ENCODE results near the gene CXCR5. TPM values are rescaled to one million over a fixed set of nuclear protein-coding genes. Genes with fewer than 3 reads are reported as not detected.

CXCR5 gene
- total and polyA plus RNA-seq, 7 donors: 0.14 to 0.25 (median 0.19) TPM; not detected in 3

- TF ChIP-seq, protein P1, sequence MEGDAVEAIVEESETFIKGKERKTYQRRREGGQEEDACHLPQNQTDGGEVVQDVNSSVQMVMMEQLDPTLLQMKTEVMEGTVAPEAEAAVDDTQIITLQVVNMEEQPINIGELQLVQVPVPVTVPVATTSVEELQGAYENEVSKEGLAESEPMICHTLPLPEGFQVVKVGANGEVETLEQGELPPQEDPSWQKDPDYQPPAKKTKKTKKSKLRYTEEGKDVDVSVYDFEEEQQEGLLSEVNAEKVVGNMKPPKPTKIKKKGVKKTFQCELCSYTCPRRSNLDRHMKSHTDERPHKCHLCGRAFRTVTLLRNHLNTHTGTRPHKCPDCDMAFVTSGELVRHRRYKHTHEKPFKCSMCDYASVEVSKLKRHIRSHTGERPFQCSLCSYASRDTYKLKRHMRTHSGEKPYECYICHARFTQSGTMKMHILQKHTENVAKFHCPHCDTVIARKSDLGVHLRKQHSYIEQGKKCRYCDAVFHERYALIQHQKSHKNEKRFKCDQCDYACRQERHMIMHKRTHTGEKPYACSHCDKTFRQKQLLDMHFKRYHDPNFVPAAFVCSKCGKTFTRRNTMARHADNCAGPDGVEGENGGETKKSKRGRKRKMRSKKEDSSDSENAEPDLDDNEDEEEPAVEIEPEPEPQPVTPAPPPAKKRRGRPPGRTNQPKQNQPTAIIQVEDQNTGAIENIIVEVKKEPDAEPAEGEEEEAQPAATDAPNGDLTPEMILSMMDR (IDR thresholded peaks at IDR 0.05): no peak
- no peaks in the 10 kb centered on the region for H3K9me3 ChIP-seq
- intact Hi-C loops (cut with DNase I): no loop called here
- no peak overlapping the region for H3K27ac ChIP-seq
- H3K27me3 ChIP-seq (ENCODE audit: insufficient read depth in 3 of 3, low read length in 2 of 3): peaks cover 0 to 2% (median 0%) of the 10 kb centered on the region in 3 donors
- ATAC-seq (no peak), DNase-seq (no peak)
- WGBS, 3 donors: 74 to 77% (median 77%) methylated on average over 12 of the region's 12 CpGs
- peaks cover 30% of the 10 kb centered on the region for H3K4me1 ChIP-seq
- H3K4me3 ChIP-seq: no peak overlapping the region
- no peaks in the 10 kb centered on the region for H3K36me3 ChIP-seq (ENCODE audit: insufficient read depth in 1 of 2, low read depth in 1 of 2)
Observed at GRCh38 chr11:118885831-118886565, 2.3 kb downstream of the CXCR5 start.

DNA sequence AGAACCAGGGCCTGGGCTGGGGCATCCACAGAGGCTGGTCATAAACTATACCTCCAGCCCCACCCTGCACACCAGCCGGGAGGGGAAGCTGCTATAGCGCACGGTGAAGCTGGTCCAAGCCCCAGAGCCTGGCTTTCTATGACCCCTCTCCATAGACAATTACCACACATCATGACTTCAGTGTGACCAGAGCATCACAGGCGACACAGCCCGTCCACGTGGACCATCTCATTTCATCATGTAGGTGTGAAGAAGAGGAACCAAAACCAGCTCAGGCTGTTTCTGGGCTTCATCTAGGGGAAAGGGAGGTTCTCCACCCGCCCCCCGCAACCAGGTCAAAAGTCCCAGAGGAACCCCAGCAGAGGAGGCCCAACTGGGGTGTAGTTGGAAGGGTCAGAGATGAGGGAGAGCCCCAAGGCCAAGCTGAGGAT is 3.0 kb downstream of the CXCR5 start:
- 86 to 93% (median 90%) methylated on average over 8 of the region's 8 CpGs for WGBS, 3 donors
- Histone ChIP-seq H3K36me3 (ENCODE audit: insufficient read depth in 1 of 2, low read depth in 1 of 2) (no peaks in the 10 kb centered on the region), H3K27ac (no peak overlapping the region), H3K9me3 (no peaks in the 10 kb centered on the region), H3K4me3 (no peak overlapping the region), H3K27me3 (ENCODE audit: insufficient read depth in 3 of 3, low read length in 2 of 3) (peaks cover 0 to under 1% (median 0%) of the 10 kb centered on the region in 3 donors), H3K4me1 (peaks cover 30% of the 10 kb centered on the region)
- ATAC-seq (no peak), DNase-seq (peak in 1 of 2 donors; percentile 26)
- intact Hi-C loops (cut with DNase I): no loop called here
- TF ChIP-seq, protein P1 (IDR thresholded peaks at IDR 0.05): no peak

- Histone ChIP-seq H3K9me3 (no peaks in the 10 kb centered on the region), H3K4me3 (no peak overlapping the region), H3K27me3 (ENCODE audit: insufficient read depth in 3 of 3, low read length in 2 of 3) (no peaks in the 10 kb centered on the region), H3K27ac (peak overlapping the region; percentile 55), H3K4me1 (peaks cover 30% of the 10 kb centered on the region), H3K36me3 (ENCODE audit: insufficient read depth in 1 of 2, low read depth in 1 of 2) (no peaks in the 10 kb centered on the region)
- ATAC-seq: peak in 1 of 4 donors; percentile 0
- no peak for DNase-seq
- TF ChIP-seq, protein P1 (IDR thresholded peaks at IDR 0.05): no peak
- 71 to 82% (median 75%) methylated on average over 5 of the region's 5 CpGs for WGBS, 3 donors
- intact Hi-C loops (cut with DNase I): no loop called here
Observed at GRCh38 chr11:118887206-118887605, 3.5 kb downstream of the CXCR5 start.

DNA sequence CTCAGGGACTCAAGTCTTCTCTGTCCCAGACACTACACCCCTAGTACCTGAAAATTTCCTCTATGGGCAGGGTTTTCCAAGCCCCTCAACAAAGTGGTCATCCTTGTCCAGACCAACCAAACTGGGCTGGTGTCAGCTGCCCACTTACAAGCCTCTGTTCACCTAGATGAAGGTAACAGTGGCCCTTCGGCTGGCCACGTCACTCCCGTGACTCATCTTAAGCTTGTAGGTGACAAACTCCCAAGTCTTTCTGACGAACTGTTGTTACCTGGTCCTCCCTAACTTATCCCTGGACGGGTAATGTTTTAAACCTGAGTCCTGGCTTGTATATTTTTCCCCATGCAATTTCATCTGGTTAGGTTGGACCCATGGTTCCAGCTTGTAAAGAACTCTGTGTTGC is 4.7 kb downstream of the CXCR5 start:
- Histone ChIP-seq H3K36me3 (ENCODE audit: insufficient read depth in 1 of 2, low read depth in 1 of 2) (no peaks in the 10 kb centered on the region), H3K9me3 (no peaks in the 10 kb centered on the region), H3K4me3 (peak overlapping the region; percentile 22), H3K27ac (peak overlapping the region; percentile 55), H3K27me3 (ENCODE audit: insufficient read depth in 3 of 3, low read length in 2 of 3) (no peaks in the 10 kb centered on the region), H3K4me1 (peaks cover 30% of the 10 kb centered on the region)
- WGBS, 3 donors: 92 to 98% (median 93%) methylated on average over 5 of the region's 5 CpGs
- intact Hi-C loops (cut with DNase I): no loop called here
- DNase-seq (no peak), ATAC-seq (no peak)
- TF ChIP-seq, protein P1 (IDR thresholded peaks at IDR 0.05): no peak
